ENCODE results near the gene C1orf53.

C1orf53 gene

GRCh38 chr1:197955486-197956394, 53.3 kb downstream of the C1orf53 start:
- DNase-seq: peak in 1 of 51 donors; percentile 29

All from hypothalamus (tissue), 51 donors.